ENCODE results near the gene FBXW8. TPM values are rescaled to one million over a fixed set of nuclear protein-coding genes. Genes with fewer than 3 reads are reported as not detected.

The FBXW8 gene
- total RNA-seq, 2 experiments from 2014 or later = 6.4 to 6.5 TPM

GRCh38 chr12:116879509-116880212 is 31.1 kb upstream of the FBXW8 start:
- intact Hi-C loops (cut with micrococcal nuclease) = no loop called here
- no peak for DNase-seq
- H3K4me3 Mint-ChIP-seq = peak overlapping the region; percentile 78
- peaks cover 2% of the 10 kb centered on the region for H3K9me3 Mint-ChIP-seq
- H3K36me3 Mint-ChIP-seq (ENCODE audit: low read depth) = no peaks in the 10 kb centered on the region
- peaks cover 72% of the 10 kb centered on the region for H3K27me3 Mint-ChIP-seq (ENCODE audit: low read depth)
- peaks cover 26% of the 10 kb centered on the region for H3K4me1 Mint-ChIP-seq (ENCODE audit: low read depth)
- no peak overlapping the region for H3K27ac Mint-ChIP-seq
- CTCF ChIA-PET = interaction anchor here (0.6 kb wide), 1 partner anchor 291 kb away, joined by 3 read pairs; no protein-coding TSS in a partner anchor

GRCh38 chr12:116880213-116880816 is 30.4 kb upstream of the FBXW8 start:
- no peaks in the 10 kb centered on the region for H3K9me3 Mint-ChIP-seq
- no peaks in the 10 kb centered on the region for H3K36me3 Mint-ChIP-seq (ENCODE audit: low read depth)
- no peak for DNase-seq
- no peak overlapping the region for H3K27ac Mint-ChIP-seq
- peaks cover 26% of the 10 kb centered on the region for H3K4me1 Mint-ChIP-seq (ENCODE audit: low read depth)
- intact Hi-C loops (cut with micrococcal nuclease) = no loop called here
- peak overlapping the region; percentile 78 for H3K4me3 Mint-ChIP-seq
- H3K27me3 Mint-ChIP-seq (ENCODE audit: low read depth) = peaks cover 70% of the 10 kb centered on the region
- CTCF ChIA-PET = interaction anchor here (0.6 kb wide), 1 partner anchor 292 kb away, joined by 3 read pairs; no protein-coding TSS in a partner anchor

GRCh38 chr12:116880817-116881324 is 29.9 kb upstream of the FBXW8 start:
- no peak overlapping the region for H3K27ac Mint-ChIP-seq
- DNase-seq = peak; percentile 25
- intact Hi-C loops (cut with micrococcal nuclease) = no loop called here

GRCh38 chr12:116881325-116881876 is 29.3 kb upstream of the FBXW8 start, which contains the start of gene HRK:
HRK (minus strand) TSS chr12:116881441; CDS start chr12:116881307, 134 bp downstream.
- CTCF ChIA-PET = interaction anchor here (0.5 to 0.8 kb wide), 3 partner anchors 44 to 241 kb away, joined by 3 read pairs; no protein-coding TSS in a partner anchor
- no peak for DNase-seq
- intact Hi-C loops (cut with micrococcal nuclease) = no loop called here
- Mint-ChIP-seq H3K36me3 (ENCODE audit: low read depth) (no peaks in the 10 kb centered on the region), H3K27me3 (ENCODE audit: low read depth) (peaks cover 62% of the 10 kb centered on the region), H3K27ac (no peak within 1 kb of the TSS), H3K4me3 (peak within 1 kb of the TSS; percentile 78), H3K4me1 (ENCODE audit: low read depth) (peaks cover 26% of the 10 kb centered on the region), H3K9me3 (no peaks in the 10 kb centered on the region)

More at GRCh38 chr12:116880817-116881324, 29.9 kb upstream of the FBXW8 start:
- Mint-ChIP-seq H3K36me3 (ENCODE audit: low read depth) (no peaks in the 10 kb centered on the region), H3K9me3 (no peaks in the 10 kb centered on the region), H3K4me3 (peak overlapping the region; percentile 78), H3K27me3 (ENCODE audit: low read depth) (peaks cover 67% of the 10 kb centered on the region), H3K4me1 (ENCODE audit: low read depth) (peaks cover 26% of the 10 kb centered on the region)
- CTCF ChIA-PET = interaction anchor here (0.5 kb wide), 1 partner anchor 44 kb away, joined by 3 read pairs; no protein-coding TSS in a partner anchor

- peaks cover 26% of the 10 kb centered on the region for H3K4me1 Mint-ChIP-seq (ENCODE audit: low read depth)
- intact Hi-C loops (cut with micrococcal nuclease) = loop anchor here (1.0 kb wide), 1 partner anchor 179 kb away; no protein-coding TSS in a partner anchor
- peak overlapping the region; percentile 58 for H3K4me3 Mint-ChIP-seq
- no peaks in the 10 kb centered on the region for H3K36me3 Mint-ChIP-seq (ENCODE audit: low read depth)
- DNase-seq = no peak
- no peaks in the 10 kb centered on the region for H3K9me3 Mint-ChIP-seq
- peaks cover 56% of the 10 kb centered on the region for H3K27me3 Mint-ChIP-seq (ENCODE audit: low read depth)
- CTCF ChIA-PET = interaction anchor here (0.6 to 1.2 kb wide), 7 partner anchors 63 to 243 kb away, joined by 3 to 6 read pairs (median 3); no protein-coding TSS in a partner anchor
- no peak overlapping the region for H3K27ac Mint-ChIP-seq
Observed at GRCh38 chr12:116881877-116882507, 28.8 kb upstream of the FBXW8 start.

GRCh38 chr12:116882742-116883141 is 28.0 kb upstream of the FBXW8 start:
- peaks cover 51% of the 10 kb centered on the region for H3K27me3 Mint-ChIP-seq (ENCODE audit: low read depth)
- no peaks in the 10 kb centered on the region for H3K36me3 Mint-ChIP-seq (ENCODE audit: low read depth)
- intact Hi-C loops (cut with micrococcal nuclease) = loop anchor here (1.0 kb wide), 1 partner anchor 179 kb away; no protein-coding TSS in a partner anchor
- H3K9me3 Mint-ChIP-seq = no peaks in the 10 kb centered on the region
- H3K4me3 Mint-ChIP-seq = no peak overlapping the region
- no peak overlapping the region for H3K27ac Mint-ChIP-seq
- peaks cover 26% of the 10 kb centered on the region for H3K4me1 Mint-ChIP-seq (ENCODE audit: low read depth)
- peak; percentile 6 for DNase-seq
- CTCF ChIA-PET = interaction anchor here (0.6 to 1.2 kb wide), 5 partner anchors 62 to 242 kb away, joined by 3 to 6 read pairs (median 4); no protein-coding TSS in a partner anchor

- Mint-ChIP-seq H3K27me3 (ENCODE audit: low read depth) (peaks cover 35% of the 10 kb centered on the region), H3K27ac (no peak overlapping the region)
- intact Hi-C loops (cut with micrococcal nuclease) = no loop called here
Observed at GRCh38 chr12:116884871-116885270, 25.9 kb upstream of the FBXW8 start.

GRCh38 chr12:116885491-116885890 is 25.3 kb upstream of the FBXW8 start:
- Mint-ChIP-seq H3K36me3 (ENCODE audit: low read depth) (no peaks in the 10 kb centered on the region), H3K27ac (no peak overlapping the region), H3K4me3 (no peak overlapping the region), H3K9me3 (no peaks in the 10 kb centered on the region), H3K4me1 (ENCODE audit: low read depth) (peaks cover 9% of the 10 kb centered on the region), H3K27me3 (ENCODE audit: low read depth) (peaks cover 29% of the 10 kb centered on the region)
- CTCF ChIA-PET = no interaction called here
- DNase-seq = no peak
- intact Hi-C loops (cut with micrococcal nuclease) = no loop called here

More at GRCh38 chr12:116884871-116885270, 25.9 kb upstream of the FBXW8 start:
- Mint-ChIP-seq H3K4me1 (ENCODE audit: low read depth) (peaks cover 15% of the 10 kb centered on the region), H3K9me3 (no peaks in the 10 kb centered on the region), H3K4me3 (no peak overlapping the region), H3K36me3 (ENCODE audit: low read depth) (no peaks in the 10 kb centered on the region)
- CTCF ChIA-PET = no interaction called here
- no peak for DNase-seq

GRCh38 chr12:116887244-116887643 is 23.5 kb upstream of the FBXW8 start:
- CTCF ChIA-PET = no interaction called here
- no peaks in the 10 kb centered on the region for H3K9me3 Mint-ChIP-seq
- no peaks in the 10 kb centered on the region for H3K36me3 Mint-ChIP-seq (ENCODE audit: low read depth)
- H3K27ac Mint-ChIP-seq = no peak overlapping the region
- no peak overlapping the region for H3K4me3 Mint-ChIP-seq
- DNase-seq = no peak
- H3K27me3 Mint-ChIP-seq (ENCODE audit: low read depth) = peaks cover 19% of the 10 kb centered on the region
- intact Hi-C loops (cut with micrococcal nuclease) = no loop called here
- peaks cover 2% of the 10 kb centered on the region for H3K4me1 Mint-ChIP-seq (ENCODE audit: low read depth)

GRCh38 chr12:116887897-116888296 is 22.9 kb upstream of the FBXW8 start:
- H3K27ac Mint-ChIP-seq = no peak overlapping the region
- H3K4me1 Mint-ChIP-seq (ENCODE audit: low read depth) = no peaks in the 10 kb centered on the region
- no peaks in the 10 kb centered on the region for H3K9me3 Mint-ChIP-seq
- H3K36me3 Mint-ChIP-seq (ENCODE audit: low read depth) = no peaks in the 10 kb centered on the region
- intact Hi-C loops (cut with micrococcal nuclease) = no loop called here
- no peak overlapping the region for H3K4me3 Mint-ChIP-seq
- H3K27me3 Mint-ChIP-seq (ENCODE audit: low read depth) = peaks cover 13% of the 10 kb centered on the region
- no peak for DNase-seq
- CTCF ChIA-PET = no interaction called here

GRCh38 chr12:116890330-116890729 is 20.4 kb upstream of the FBXW8 start:
- H3K27me3 Mint-ChIP-seq (ENCODE audit: low read depth) = no peaks in the 10 kb centered on the region
- intact Hi-C loops (cut with micrococcal nuclease) = no loop called here
- no peaks in the 10 kb centered on the region for H3K36me3 Mint-ChIP-seq (ENCODE audit: low read depth)
- H3K4me3 Mint-ChIP-seq = no peak overlapping the region
- H3K4me1 Mint-ChIP-seq (ENCODE audit: low read depth) = no peaks in the 10 kb centered on the region
- no peak overlapping the region for H3K27ac Mint-ChIP-seq
- DNase-seq = no peak
- no peaks in the 10 kb centered on the region for H3K9me3 Mint-ChIP-seq
- CTCF ChIA-PET = no interaction called here

GRCh38 chr12:116891019-116891418 is 19.7 kb upstream of the FBXW8 start:
- no peak overlapping the region for H3K27ac Mint-ChIP-seq
- no peaks in the 10 kb centered on the region for H3K9me3 Mint-ChIP-seq
- H3K27me3 Mint-ChIP-seq (ENCODE audit: low read depth) = no peaks in the 10 kb centered on the region
- CTCF ChIA-PET = no interaction called here
- no peaks in the 10 kb centered on the region for H3K36me3 Mint-ChIP-seq (ENCODE audit: low read depth)
- no peak for DNase-seq
- intact Hi-C loops (cut with micrococcal nuclease) = no loop called here
- H3K4me3 Mint-ChIP-seq = no peak overlapping the region
- no peaks in the 10 kb centered on the region for H3K4me1 Mint-ChIP-seq (ENCODE audit: low read depth)

Data from activated naive CD4-positive, alpha-beta T cell treated with anti-CD3 and anti-CD28 coated beads for 36 hours (primary cell).